Uterus (tissue), 2 donors: ENCODE results near the gene TLL1.

Experiments
- POLR2A ChIP-seq, 2 donors: fragments of 450-650 bp; IDR thresholded peaks; one replicate each; pipeline ENCODE4 v1.6.1; 2016; ENCODE audit warnings: antibody characterized with exemption in 2 of 2, mild to moderate bottlenecking in 1 of 2, moderate library complexity in 1 of 2
- TF ChIP-seq, protein P1 (sequence below), 4 experiments: fragments of 200-600 bp in 2 of 4; fragments of 450-650 bp in 2 of 4; sonication (generic) in 2 of 4; IDR thresholded peaks; one replicate each; pipeline ENCODE4 v1.5.1; 2016 to 2019; ENCODE audit warnings: antibody characterized with exemption in 4 of 4, mild to moderate bottlenecking in 2 of 4, moderate library complexity in 1 of 4

DNA sequence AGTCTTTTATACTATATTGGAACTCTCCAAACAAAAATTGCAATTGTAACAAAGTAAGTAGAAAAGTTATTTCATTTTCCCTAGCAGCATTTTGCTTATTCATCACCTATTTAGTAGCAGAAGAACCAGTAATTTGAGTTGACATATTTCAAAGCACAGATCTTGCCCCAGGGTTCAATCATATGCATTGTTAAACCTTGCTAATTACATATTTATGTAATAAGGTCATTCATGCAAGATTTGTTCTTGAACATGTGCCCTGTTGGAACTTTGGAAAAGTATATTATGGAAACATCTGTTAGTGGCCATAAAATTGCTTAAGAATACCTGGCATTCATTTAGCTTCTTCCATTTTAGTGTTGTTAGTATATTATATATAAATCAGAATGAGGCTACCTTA lies 191.7 kb downstream of the TLL1 start:
- TF ChIP-seq, protein P1, sequence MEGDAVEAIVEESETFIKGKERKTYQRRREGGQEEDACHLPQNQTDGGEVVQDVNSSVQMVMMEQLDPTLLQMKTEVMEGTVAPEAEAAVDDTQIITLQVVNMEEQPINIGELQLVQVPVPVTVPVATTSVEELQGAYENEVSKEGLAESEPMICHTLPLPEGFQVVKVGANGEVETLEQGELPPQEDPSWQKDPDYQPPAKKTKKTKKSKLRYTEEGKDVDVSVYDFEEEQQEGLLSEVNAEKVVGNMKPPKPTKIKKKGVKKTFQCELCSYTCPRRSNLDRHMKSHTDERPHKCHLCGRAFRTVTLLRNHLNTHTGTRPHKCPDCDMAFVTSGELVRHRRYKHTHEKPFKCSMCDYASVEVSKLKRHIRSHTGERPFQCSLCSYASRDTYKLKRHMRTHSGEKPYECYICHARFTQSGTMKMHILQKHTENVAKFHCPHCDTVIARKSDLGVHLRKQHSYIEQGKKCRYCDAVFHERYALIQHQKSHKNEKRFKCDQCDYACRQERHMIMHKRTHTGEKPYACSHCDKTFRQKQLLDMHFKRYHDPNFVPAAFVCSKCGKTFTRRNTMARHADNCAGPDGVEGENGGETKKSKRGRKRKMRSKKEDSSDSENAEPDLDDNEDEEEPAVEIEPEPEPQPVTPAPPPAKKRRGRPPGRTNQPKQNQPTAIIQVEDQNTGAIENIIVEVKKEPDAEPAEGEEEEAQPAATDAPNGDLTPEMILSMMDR (IDR thresholded peaks at IDR 0.05): no peak
- TF ChIP-seq POLR2A (IDR thresholded peaks at IDR 0.05): no peak
